Glutamatergic neuron (in vitro differentiated cells): ENCODE results near the gene SCAI. TPM values are rescaled to one million over a fixed set of nuclear protein-coding genes. Genes with fewer than 3 reads are reported as not detected.
"Not testable (repeated sequence)": the region's sequence is repeated elsewhere in the genome, so short reads cannot be mapped to it uniquely, and the experiment has no call there.

Experiments
- DNase-seq: peaks from one replicate; pipeline ENCODE4 v3.0.0; 2022
- H3K27ac Mint-ChIP-seq: one replicate; pipeline ENCODE4 v1.8.0; 2020; ENCODE audit warnings: mild to moderate bottlenecking, mixed read lengths, inconsistent platforms; ENCODE audit not compliant: unreplicated experiment
- H3K27me3 Mint-ChIP-seq: one replicate; pipeline ENCODE4 v1.8.0; 2020; ENCODE audit warnings: mild to moderate bottlenecking, moderate library complexity, mixed read lengths, inconsistent platforms; ENCODE audit not compliant: unreplicated experiment
- H3K36me3 Mint-ChIP-seq: one replicate; pipeline ENCODE4 v1.8.0; 2020; ENCODE audit warnings: mild to moderate bottlenecking, mixed read lengths, inconsistent platforms; ENCODE audit not compliant: unreplicated experiment
- H3K4me1 Mint-ChIP-seq: one replicate; pipeline ENCODE4 v1.8.0; 2020; ENCODE audit warnings: mild to moderate bottlenecking, low read depth, mixed read lengths, inconsistent platforms; ENCODE audit not compliant: unreplicated experiment
- H3K4me3 Mint-ChIP-seq: one replicate; pipeline ENCODE4 v1.8.0; 2020; ENCODE audit warnings: mild to moderate bottlenecking, mixed read lengths, inconsistent platforms; ENCODE audit not compliant: unreplicated experiment
- H3K9me3 Mint-ChIP-seq: one replicate; pipeline ENCODE4 v1.8.0; 2020; ENCODE audit warnings: mild to moderate bottlenecking, moderate library complexity, mixed read lengths, inconsistent platforms; ENCODE audit not compliant: unreplicated experiment
- CTCF ChIP-seq: fragments of 200-600 bp; sonication (generic); IDR thresholded peaks from one replicate; pipeline ENCODE4 v1.5.0; 2021; ENCODE audit not compliant: partially characterized antibody, unreplicated experiment
- total RNA-seq: library from RNA; stranded (reverse); fragmentation: NEBNext Ultra II Directional; extraction: Animal tissue kit (Norgen Biotek cat#: 25700); gene quantifications from one replicate; pipeline ENCODE4 v1.2.1, GENCODE V29; 2021; ENCODE audit not compliant: unreplicated experiment

SCAI gene
- total RNA-seq, 1 donor from 2014 or later, result 13.7 TPM

- H3K27me3 Mint-ChIP-seq, result peaks cover 3% of the 10 kb centered on the region
- no peaks in the 10 kb centered on the region for H3K36me3 Mint-ChIP-seq
- no peaks in the 10 kb centered on the region for H3K9me3 Mint-ChIP-seq
- DNase-seq, result no peak
- H3K27ac Mint-ChIP-seq, result peak overlapping the region; percentile 38
- H3K4me1 Mint-ChIP-seq, result peaks cover 5% of the 10 kb centered on the region
- H3K4me3 Mint-ChIP-seq, result peak overlapping the region; percentile 38
- TF ChIP-seq CTCF, result no peak
Measured at GRCh38 chr9:125176636-125177035, 33.3 kb upstream of the SCAI start.

GRCh38 chr9:125172031-125172755, 28.9 kb upstream of the SCAI start:
- H3K27ac Mint-ChIP-seq, result no peak overlapping the region
- H3K27me3 Mint-ChIP-seq, result peaks cover 3% of the 10 kb centered on the region
- H3K4me3 Mint-ChIP-seq, result no peak overlapping the region
- TF ChIP-seq CTCF, result no peak
- H3K4me1 Mint-ChIP-seq, result peaks cover 5% of the 10 kb centered on the region
- no peaks in the 10 kb centered on the region for H3K9me3 Mint-ChIP-seq
- no peak for DNase-seq
- H3K36me3 Mint-ChIP-seq, result no peaks in the 10 kb centered on the region

GRCh38 chr9:125169895-125170294, 26.6 kb upstream of the SCAI start:
- Mint-ChIP-seq H3K36me3 (no peaks in the 10 kb centered on the region), H3K27me3 (peaks cover 2% of the 10 kb centered on the region), H3K4me3 (no peak overlapping the region), H3K4me1 (no peaks in the 10 kb centered on the region), H3K9me3 (no peaks in the 10 kb centered on the region), H3K27ac (no peak overlapping the region)
- no peak for DNase-seq
- TF ChIP-seq CTCF, result no peak

- no peak for TF ChIP-seq CTCF
- Mint-ChIP-seq H3K36me3 (no peaks in the 10 kb centered on the region), H3K27ac (no peak overlapping the region), H3K4me1 (no peaks in the 10 kb centered on the region), H3K4me3 (no peak overlapping the region), H3K9me3 (no peaks in the 10 kb centered on the region), H3K27me3 (no peaks in the 10 kb centered on the region)
- no peak for DNase-seq
Measured at GRCh38 chr9:125166762-125167161, 23.4 kb upstream of the SCAI start.

GRCh38 chr9:125162891-125163290, 19.6 kb upstream of the SCAI start:
- not testable (repeated sequence) for H3K27ac Mint-ChIP-seq, H3K9me3 Mint-ChIP-seq, H3K4me1 Mint-ChIP-seq, H3K36me3 Mint-ChIP-seq, DNase-seq, H3K27me3 Mint-ChIP-seq, H3K4me3 Mint-ChIP-seq
